Thoracic aorta endothelial cell (primary cell): ENCODE results near the gene CD207. TPM values are rescaled to one million over a fixed set of nuclear protein-coding genes. Genes with fewer than 3 reads are reported as not detected.

Source experiments
- small RNA-seq: library from RNA; depleted of rRNA; stranded (forward); fragments of <200 nt; gene quantifications from one replicate; pipeline ENCODE3, GENCODE V24; 2012
- total RNA-seq: library from RNA; depleted of rRNA; stranded (reverse); fragments of >200 nt; gene quantifications from 2 replicates; pipeline ENCODE4 v1.2.3, GENCODE V29; 2012

Gene CD207
- total RNA-seq, result not detected in 2 replicates

GRCh38 chr2:70835643-70836042 is at the start of gene CD207:
Gene CD207, minus strand, starts transcription at chr2:70835816. Its CDS starts 40 bp downstream, at chr2:70835776.

GRCh38 chr2:70820499-70820898 is 15.1 kb downstream of the CD207 start, which contains the start of gene CLEC4F:
Gene CLEC4F, minus strand, starts transcription at chr2:70820599. Its CDS starts 76 bp downstream, at chr2:70820523.

GRCh38 chr2:70790136-70790828 is 45.3 kb downstream of the CD207 start, which contains the start of gene FIGLA:
Gene FIGLA, minus strand, starts transcription at chr2:70790643. Its CDS starts 5 bp downstream, at chr2:70790638.

Small RNA genes within 50 kb of the gene (small RNA-seq; reads per million reads assigned to genes)
- gene HMGN2P21, result not detected

Other genes with a start within 250 kb of the CD207 start
- gene ADD2, start 67.6 kb downstream of the CD207 start, total RNA-seq, result 7.3 and 8.4 TPM in 2 replicates
- gene FIGLA, start 45.2 kb downstream of the CD207 start, total RNA-seq, result not detected in 2 replicates
- not detected in 2 replicates for gene CLEC4F, start 15.2 kb downstream of the CD207 start, total RNA-seq
- 0.40 and 0.72 TPM in 2 replicates for gene VAX2, start 64.8 kb upstream of the CD207 start, total RNA-seq
- gene ATP6V1B1, start 100.1 kb upstream of the CD207 start, total RNA-seq, result 0.07 TPM in 1 of 2 replicates, not detected in the other
- gene ANKRD53, start 142.8 kb upstream of the CD207 start, total RNA-seq, result 0.13 and 0.50 TPM in 2 replicates
- 43.4 and 56.5 TPM in 2 replicates for gene TEX261, start 159.1 kb upstream of the CD207 start, total RNA-seq
- 36.5 and 44.3 TPM in 2 replicates for gene NAGK, start 232.8 kb upstream of the CD207 start, total RNA-seq